HG03139 (cell line): ENCODE data around the gene ESRRB.

Source experiments
- ATAC-seq: cut with Tn5 transposase; IDR thresholded peaks from one replicate; pipeline ENCODE4 v1.9.1; 2021; ENCODE audit not compliant: unreplicated experiment

Gene ESRRB

GRCh38 chr14:76375947-76376404 lies at the start of gene ESRRB:
Gene ESRRB (plus strand): TSS chr14:76376137. CDS start chr14:76376402, 265 bp downstream.
- ATAC-seq: no peak

DNA sequence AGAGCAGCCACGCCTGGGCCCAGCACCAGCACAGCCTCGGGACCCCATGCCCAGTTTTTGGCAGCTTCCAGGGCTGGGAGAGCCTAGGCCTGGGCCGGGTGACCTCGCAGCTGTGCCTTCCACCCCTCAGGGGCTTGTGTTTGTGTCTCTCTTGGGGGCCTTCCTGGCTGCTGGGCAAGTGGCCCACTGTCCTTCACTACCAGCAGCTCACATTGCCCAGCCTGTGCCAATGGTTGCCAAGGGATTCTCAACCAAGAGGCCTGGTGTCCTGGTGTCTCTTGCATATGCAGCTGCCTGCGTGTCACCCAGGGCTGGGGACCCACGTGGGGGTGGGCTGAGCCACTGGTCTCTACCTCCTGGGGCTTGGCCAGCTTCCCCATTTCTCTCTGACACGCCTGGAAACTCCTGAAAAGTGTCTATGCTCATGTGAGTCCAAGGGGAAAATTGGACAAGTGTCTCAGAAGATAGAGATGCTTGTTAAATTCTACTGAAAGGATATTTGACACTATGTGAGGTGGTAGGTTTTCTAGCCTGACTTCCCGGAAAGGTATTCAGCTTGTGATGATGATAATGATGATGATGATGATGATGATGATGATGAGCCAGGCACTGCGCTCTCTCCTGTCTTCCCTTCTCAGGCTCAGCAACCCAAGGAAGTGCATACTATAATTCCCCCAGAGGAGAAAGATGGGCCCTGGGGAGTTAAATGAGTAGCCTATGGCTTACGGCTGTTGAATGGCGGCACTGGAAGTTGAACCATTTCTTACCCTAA lies 48.8 kb upstream of the ESRRB start:
- ATAC-seq: no peak

- ATAC-seq: no peak
These were observed 47.3 kb upstream of the ESRRB start for GRCh38 chr14:76328457-76329137.

DNA sequence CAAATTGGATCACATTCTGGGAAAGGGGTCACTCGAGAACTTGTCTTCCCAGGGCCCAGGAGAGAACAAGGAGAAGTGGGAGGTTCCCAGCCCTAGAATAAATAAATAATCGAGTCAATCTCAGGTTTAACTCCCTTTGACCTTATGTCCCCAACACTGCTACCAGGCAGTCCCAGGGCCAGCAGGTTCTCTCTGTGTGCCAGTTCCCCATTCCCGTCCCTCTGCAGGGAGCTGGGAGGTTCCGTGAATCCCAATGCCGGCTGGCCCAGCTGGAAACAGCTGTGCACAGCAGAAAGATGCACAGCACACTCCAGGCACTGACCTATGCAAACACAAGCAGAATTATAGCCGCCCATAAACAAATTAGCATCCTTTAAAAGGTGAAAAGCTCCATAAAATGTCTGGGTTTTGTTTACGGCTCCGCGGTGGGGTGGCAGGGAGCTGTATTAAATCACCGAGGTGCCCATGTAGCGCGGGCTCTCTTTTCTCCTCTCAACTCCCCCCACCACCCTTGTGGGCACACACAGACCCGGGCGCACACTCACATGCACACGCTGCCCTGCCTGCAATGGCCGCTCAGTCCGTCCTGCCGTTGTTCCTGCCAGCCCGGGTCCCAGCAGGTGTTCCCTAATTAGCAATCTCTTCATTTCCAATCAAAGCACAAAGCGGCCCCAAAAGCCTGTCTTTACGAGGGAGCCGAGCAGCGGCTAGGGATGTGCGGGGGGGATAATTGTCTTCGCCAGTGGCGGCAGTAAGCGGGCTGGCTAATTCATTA lies 46.6 kb upstream of the ESRRB start:
- no peak for ATAC-seq

GRCh38 chr14:76329951-76330350 lies 46.0 kb upstream of the ESRRB start:
- no peak for ATAC-seq

- ATAC-seq: no peak
These were observed 45.3 kb upstream of the ESRRB start for GRCh38 chr14:76330411-76331327.

- no peak for ATAC-seq
These were observed 44.5 kb upstream of the ESRRB start for GRCh38 chr14:76331328-76332011.

GRCh38 chr14:76333664-76334063 lies 42.3 kb upstream of the ESRRB start:
- ATAC-seq: no peak

DNA sequence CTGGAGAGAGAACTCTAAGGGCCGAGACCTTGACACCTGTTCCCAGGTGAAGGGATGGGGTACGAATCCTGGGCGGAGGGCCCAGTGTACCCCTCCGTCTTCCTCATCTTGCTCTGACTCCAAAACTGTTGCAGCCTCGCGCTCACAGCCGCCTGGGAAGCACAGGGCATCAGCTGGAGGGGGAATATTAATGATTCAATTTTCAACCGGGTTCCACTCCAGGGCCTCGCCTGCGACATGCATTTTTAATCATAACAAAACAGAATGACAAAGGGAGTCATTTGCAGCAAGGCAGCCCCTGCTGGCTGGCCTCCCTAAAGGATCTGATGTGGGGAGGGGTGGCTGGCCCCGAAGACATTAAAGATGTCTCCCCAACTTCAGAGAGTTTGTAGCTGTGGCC lies 41.6 kb upstream of the ESRRB start:
- no peak for ATAC-seq

DNA sequence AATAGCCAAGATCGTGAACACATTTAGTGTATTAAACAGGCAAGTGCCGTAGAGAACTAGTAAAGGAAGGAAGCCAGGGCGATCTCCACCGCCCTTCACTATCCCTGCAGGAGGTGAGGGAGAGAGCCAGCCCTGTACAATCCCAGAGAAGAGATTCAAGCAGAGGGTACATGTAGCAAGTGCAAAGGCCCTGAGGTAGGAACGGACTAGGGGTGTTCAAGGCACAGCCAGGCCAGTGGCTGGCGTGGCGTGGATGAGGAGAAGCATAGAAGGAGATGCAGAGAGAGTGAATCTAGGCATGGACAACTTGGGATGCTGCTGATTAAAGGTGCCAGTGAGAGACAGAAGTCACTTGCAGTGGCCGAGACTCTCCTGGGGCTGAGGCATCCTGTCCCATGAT lies 39.1 kb upstream of the ESRRB start:
- no peak for ATAC-seq

GRCh38 chr14:76337635-76338545 lies 38.0 kb upstream of the ESRRB start:
- ATAC-seq: no peak

GRCh38 chr14:76339728-76340615 lies 36.0 kb upstream of the ESRRB start:
- no peak for ATAC-seq

DNA sequence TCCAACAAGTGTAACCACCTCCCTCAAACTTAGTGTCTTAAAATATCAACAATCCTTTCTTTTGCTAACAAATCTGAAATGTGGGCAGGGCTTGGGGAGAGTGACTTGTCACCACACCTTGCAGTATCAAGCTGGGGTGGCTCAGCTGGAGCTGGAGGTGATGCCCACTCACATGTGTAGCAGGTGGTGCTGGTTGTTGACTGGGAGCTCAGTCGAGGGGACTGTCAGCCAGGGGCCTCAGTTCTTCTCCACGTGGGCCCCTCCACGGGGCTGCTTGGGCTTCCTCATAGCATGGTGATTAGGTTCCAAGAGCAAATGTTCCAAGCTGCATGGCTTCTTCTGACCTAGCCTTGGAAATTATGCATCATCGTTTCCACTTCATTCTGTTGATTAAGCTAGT lies 32.6 kb upstream of the ESRRB start:
- ATAC-seq: no peak

DNA sequence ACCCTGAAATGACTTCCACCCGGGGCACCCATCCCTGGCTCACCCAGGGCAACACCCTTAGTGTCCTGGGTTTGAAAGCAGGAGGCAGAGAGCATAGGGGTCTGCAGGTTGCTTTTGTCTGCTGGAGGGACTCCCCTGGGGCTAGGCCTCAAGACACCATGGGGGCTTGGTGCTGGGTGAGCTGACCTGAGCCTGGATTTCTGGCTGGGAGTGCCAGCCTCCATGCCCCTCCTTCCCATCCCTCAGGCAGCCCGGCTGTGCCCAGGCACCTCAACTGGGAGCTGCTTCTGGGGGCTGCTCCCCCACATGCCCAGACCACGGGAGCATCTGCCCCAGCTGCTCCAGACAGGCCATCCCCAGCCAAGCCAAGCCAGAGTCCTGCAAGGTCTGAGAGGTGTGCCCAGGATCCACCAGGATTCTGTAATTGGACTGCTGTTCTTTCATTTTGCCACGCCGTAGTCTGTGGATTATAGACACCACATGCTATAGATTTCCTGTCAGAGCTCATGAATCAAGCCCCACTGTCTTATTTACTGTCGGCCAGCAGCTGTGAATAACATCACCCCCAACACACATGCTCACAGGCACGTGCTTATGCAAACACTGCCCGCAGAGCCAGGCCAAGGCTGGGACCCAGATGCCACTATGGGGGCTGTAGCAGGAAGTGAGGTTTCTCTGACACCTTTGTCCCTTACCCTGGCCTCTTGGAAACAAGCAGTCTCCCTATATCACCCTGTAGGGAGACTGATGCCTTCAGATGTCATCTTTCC lies 29.4 kb upstream of the ESRRB start:
- ATAC-seq: no peak

DNA sequence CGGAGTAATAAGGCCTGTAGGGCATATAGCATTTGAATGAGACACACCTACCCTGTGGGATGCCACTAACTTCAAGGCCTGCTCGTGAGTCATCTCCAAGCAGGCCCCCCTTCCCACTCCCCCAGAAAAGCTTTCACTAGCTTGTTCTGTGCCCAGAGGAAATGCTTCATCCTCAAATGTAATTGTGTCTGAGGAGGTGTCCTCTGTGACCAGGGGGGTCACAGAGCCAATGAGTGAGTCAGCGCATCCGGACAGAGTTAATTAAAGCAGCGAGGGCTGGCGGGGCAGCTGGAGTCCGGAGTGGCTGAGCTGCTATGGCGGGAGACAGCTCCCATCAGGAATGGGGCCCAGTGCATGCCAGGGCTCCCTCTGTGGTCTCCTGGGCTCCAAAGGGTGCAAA lies 27.0 kb upstream of the ESRRB start:
- no peak for ATAC-seq

GRCh38 chr14:76349993-76350392 lies 25.9 kb upstream of the ESRRB start:
- ATAC-seq: no peak

GRCh38 chr14:76350671-76351070 lies 25.3 kb upstream of the ESRRB start:
- ATAC-seq: no peak
